Placental epithelial cell (primary cell): ENCODE data around the gene CCDC74A. TPM values are rescaled to one million over a fixed set of nuclear protein-coding genes. Genes with fewer than 3 reads are reported as not detected.

Experiments
- total RNA-seq: library from RNA; depleted of rRNA; stranded (reverse); fragments of >200 nt; gene quantifications from 2 replicates; pipeline ENCODE4 v1.2.3, GENCODE V29; 2012

The CCDC74A gene
- total RNA-seq = 5.2 and 5.5 TPM in 2 replicates

GRCh38 chr2:131527131-131528001 is at the start of gene CCDC74A:
Gene CCDC74A (plus strand): TSS chr2:131527888. CDS start chr2:131527971, 83 bp downstream.

DNA sequence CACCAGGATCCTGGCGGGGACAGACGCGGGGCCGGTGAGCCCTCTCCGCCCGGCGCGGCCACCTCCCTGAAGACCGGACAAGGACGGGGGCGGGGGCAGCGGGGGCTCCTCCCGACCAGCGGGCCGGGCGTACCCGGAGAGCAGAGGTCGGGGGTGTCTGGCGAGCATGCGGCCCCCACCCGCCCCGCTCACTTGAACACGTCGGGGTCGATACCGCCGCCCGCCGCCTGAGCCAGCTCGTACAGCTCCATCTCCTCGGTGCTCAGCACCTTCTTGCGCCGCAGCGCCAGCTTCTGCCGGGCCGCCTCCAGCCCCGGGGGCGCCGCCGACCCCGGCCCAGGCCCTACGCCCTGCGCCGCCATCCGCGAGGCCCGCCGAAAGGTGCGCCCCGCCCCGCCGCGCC is 35.7 kb upstream of the CCDC74A start, which contains the start of gene MZT2A:
Gene MZT2A, minus strand, starts transcription at position 383 of the 403 bp plus-strand sequence. Its CDS starts 21 bp downstream, at position 362.

Other genes with a start within 250 kb of the CCDC74A start
- gene RAB6D, start 163.7 kb upstream of the CCDC74A start, total RNA-seq = not detected in 2 replicates
- gene TUBA3D, start 51.8 kb upstream of the CCDC74A start, total RNA-seq = 0.39 and 1.7 TPM in 2 replicates
- 66.0 and 153 TPM in 2 replicates for gene MZT2A, start 35.5 kb upstream of the CCDC74A start, total RNA-seq